HG02571 (cell line): ENCODE data around the gene VTI1A.
"Not testable (repeated sequence)": the region's sequence is repeated elsewhere in the genome, so short reads cannot be mapped to it uniquely, and the experiment has no call there.

ENCODE experiments used
- ATAC-seq: cut with Tn5 transposase; IDR thresholded peaks from one replicate; pipeline ENCODE4 v1.9.1; 2021; ENCODE audit warnings: mild to moderate bottlenecking, moderate library complexity; ENCODE audit not compliant: unreplicated experiment

Gene VTI1A

GRCh38 chr10:112584276-112584675 is 137.3 kb downstream of the VTI1A start:
- ATAC-seq: no peak

DNA sequence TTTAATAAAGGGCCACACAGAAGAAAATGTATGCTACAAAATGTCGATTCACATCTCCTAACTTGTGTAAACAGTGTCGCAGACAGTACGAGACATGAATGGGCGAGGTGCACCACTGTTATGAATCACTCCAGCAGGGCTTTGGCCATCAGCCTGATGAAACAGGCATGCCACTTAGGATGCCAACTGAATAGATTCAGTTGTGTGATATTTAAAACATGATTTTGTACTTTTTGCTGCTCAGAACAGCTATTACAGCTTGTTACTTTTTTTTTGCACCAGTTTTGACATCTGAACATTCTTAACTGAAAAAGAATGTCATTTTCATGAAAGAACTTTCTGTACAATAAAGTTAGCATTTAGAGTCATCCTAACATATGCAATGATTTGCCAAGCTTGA is 138.1 kb downstream of the VTI1A start:
- no peak for ATAC-seq

- ATAC-seq: no peak
These were observed 138.9 kb downstream of the VTI1A start for GRCh38 chr10:112585960-112586359.

DNA sequence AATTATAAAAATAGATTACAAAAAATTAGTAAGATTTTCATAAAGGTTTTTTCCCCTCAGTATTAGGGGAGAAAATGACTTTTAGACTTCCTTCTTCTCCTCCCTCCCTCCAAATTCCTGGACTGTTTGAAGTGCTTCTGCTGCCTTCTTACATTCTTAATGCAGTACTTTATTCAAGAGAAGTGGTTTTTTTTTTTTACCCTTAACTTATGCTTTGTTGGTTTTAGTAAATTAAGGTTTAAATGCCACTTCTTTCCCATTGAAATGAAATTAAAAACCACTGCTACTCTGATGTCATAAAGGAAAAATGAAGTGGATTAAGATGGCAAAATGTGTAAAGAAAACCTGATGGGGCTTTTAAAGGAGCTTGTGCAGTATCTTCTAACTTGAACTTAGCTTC is 140.7 kb downstream of the VTI1A start:
- ATAC-seq: no peak

DNA sequence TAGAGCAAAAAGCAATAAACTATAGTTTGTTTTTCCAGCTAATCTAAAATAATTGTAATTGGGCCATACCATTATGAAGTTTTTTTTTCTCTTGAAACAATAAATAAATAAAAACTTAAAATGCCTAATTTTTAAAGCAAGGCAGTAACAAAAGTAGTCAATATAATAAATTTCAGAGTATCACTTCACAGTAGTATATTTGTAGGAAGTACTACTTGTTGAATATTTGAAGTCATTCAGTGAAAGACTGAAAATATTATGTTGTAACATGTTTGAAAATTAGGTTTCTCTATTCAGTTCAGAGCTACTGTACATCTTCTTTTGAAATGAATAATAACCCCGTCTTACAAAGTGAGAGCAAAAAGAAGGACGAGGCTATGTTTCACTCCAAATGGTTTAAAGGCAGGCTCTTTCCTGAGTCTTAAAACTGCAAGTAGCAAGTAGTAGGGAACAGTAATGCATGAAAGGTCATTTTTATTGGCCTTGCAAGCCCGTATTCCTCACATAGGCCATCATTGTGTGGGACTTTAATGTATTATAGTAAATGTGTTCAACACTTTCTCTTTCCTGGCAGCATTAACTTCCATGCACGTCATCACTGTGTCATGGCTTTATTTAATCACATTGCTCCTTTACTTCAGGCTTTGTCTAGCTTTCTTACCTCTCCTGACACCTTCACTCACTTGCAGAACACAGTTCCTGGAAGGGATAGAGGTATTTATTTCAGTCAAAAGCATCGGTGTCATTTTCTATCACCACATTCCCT is 141.4 kb downstream of the VTI1A start:
- ATAC-seq: no peak

- ATAC-seq: no peak
These were observed 142.1 kb downstream of the VTI1A start for GRCh38 chr10:112589081-112589480.

- ATAC-seq: not testable (repeated sequence)
These were observed 143.8 kb downstream of the VTI1A start for GRCh38 chr10:112590786-112591185.

GRCh38 chr10:112593023-112593422 is 146.0 kb downstream of the VTI1A start:
- no peak for ATAC-seq

GRCh38 chr10:112601214-112602090 is 154.4 kb downstream of the VTI1A start:
- ATAC-seq: no peak

DNA sequence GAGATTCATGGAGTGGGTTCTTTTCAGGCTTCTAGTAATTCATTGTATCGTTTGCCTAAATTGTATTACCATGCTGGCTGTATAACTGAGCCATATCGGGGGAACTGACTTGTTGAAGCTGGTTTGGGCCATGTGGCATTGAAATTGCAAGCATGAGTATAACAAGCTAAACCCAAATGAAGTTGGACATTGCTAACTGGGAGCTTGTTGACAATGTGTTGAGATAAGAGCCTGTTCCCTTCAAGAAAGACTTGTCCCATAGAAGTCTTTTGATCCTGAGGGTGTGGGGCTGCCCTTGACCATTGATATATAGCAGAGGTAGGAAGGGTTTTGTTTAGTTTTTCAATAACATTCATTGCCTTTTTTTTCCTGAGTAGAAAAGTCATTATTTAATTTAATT is 156.0 kb downstream of the VTI1A start:
- ATAC-seq: no peak

DNA sequence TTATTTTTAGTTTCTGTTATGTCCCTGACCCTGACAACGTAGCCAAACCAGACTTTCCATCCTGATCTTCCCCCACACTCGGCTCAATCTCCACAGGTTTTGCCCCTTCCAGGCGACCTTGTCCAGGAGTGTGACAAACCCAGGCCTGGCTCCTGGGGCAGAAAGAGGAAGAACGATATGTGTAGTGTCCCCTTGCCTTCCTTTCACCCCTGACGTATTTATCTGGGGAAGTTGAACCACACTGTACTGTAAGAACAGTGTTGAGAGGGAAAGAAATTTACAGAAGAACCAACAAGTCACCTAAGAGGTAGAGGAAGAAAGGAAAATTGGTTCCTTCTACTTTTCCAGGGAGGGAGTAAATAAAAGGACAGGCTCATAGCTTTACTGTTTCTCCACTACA is 158.0 kb downstream of the VTI1A start:
- ATAC-seq: no peak

- no peak for ATAC-seq
These were observed 160.5 kb downstream of the VTI1A start for GRCh38 chr10:112607506-112607905.

GRCh38 chr10:112613620-112614019 is 166.6 kb downstream of the VTI1A start:
- ATAC-seq: no peak

DNA sequence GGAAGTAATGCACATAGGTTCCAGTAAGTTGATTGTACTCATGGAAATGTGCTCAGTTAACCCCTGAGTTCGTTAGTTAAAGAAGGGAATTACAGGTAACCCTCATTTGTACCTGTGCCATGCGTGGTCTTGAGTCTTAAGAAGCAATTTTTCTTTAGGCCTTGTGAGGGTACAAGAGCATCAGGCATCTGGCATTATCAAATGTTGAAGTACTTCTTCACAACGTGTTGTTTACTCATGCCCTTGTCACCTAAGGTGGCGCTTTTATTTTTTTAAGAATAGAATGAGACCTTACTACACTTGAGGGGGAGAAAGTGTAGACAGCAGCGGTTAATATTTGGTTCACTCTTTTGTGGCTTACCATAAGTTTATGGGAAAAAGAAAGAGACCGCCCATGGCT is 167.1 kb downstream of the VTI1A start:
- ATAC-seq: no peak

DNA sequence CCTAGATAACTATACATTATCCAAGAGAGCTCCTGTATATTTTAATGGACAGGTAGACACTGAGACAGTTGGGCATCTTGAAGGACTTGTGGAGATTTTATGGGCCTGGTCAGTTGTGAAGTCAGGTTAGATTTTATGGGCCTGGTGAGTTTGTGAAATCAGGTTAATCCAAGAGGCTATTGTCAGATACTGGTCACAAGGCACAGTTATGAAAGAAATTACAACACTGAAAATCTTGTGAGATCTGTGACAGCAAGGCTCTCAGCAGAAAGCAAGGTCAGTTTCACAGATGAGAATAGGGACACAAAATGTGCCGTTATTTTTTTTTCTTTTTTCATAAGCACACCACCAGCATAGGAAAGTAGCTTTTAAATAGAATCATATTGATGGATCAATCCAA is 167.6 kb downstream of the VTI1A start:
- ATAC-seq: no peak

- no peak for ATAC-seq
These were observed 168.3 kb downstream of the VTI1A start for GRCh38 chr10:112615269-112615668.

DNA sequence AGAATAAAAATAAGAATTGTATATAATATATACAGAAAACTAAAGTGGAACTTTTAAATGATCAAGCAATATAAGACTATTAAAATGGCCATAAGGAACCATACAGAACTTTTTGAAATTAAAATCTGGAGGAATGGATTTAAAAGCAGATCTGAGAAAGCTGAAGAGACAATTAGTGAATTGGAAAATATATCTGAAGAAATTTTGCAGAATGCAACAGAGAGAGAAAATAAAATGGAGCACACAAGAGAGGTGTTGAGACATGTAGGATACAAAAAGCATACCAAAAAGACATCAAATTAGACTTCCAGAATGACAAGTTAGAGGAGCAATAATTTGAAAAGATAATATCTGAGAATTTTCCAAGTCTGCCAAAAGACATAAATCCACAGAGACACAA is 169.6 kb downstream of the VTI1A start:
- ATAC-seq: no peak

GRCh38 chr10:112618814-112619213 is 171.8 kb downstream of the VTI1A start:
- no peak for ATAC-seq

DNA sequence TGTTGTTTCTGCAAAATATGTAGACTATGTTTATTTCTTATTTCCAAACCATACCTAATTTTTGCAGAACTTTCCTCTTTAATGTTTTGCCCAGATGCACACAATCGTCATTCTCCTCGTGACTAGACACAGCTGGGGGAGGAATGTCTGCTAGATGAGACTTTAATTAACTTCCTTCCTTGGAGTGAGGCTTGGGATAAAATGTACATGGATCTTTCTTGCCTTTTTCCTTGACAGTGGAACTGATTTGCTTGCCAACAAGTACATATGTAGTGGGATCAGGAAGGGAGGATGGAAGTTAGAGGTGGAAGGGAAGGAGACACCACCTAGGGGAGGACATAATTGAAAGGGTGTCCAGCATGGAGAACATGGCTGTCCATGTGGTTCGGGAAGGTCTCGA is 172.5 kb downstream of the VTI1A start:
- no peak for ATAC-seq

DNA sequence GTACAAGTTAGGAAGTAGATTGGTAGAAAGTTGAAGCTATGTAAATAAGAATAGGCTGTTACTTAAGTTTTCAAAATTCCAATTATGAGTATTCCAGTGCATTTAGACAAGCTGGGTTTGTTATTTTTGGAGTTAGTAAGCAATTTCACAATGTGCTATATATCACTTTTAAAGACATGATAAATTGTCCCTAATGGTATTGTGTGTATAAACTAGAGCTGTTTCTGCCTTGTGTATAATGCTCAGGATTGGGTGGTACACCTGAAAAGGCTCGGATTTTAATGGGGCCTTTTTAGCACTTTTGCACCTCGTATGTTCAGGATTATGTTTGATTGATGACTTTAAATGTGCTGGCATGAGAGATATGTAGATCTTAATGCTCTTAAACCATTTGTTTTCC is 175.8 kb downstream of the VTI1A start:
- ATAC-seq: no peak

- no peak for ATAC-seq
These were observed 177.6 kb downstream of the VTI1A start for GRCh38 chr10:112624546-112625048.
